K562 (cell line): Measurements from ENCODE around the gene RARS1. TPM values are rescaled to one million over a fixed set of nuclear protein-coding genes. Genes with fewer than 3 reads are reported as not detected.

Experiments
- ARID3A ChIP-seq: IDR thresholded peaks from 2 replicates; pipeline ENCODE4 v1.6.1; 2012; ENCODE audit warnings: low read depth, low read length, improper control_type of control experiment, borderline replicate concordance
- EHMT2 ChIP-seq: fragments of 450-650 bp; IDR thresholded peaks from 2 replicates; pipeline ENCODE4 v1.6.1; 2018; ENCODE audit warnings: antibody characterized with exemption
- RBM14 ChIP-seq: fragments of 200-400 bp; formaldehyde crosslinking; IDR thresholded peaks from 2 replicates; pipeline ENCODE4 v1.6.1; 2018; ENCODE audit warnings: low read depth, mild to moderate bottlenecking, low read length, moderate library complexity, borderline replicate concordance; ENCODE audit not compliant: insufficient read depth
- SP1 ChIP-seq: sonication (generic); formaldehyde crosslinking; IDR thresholded peaks from 2 replicates; pipeline ENCODE4 v1.8.1; 2022; ENCODE audit warnings: mild to moderate bottlenecking, missing genetic modification reagents
- TARDBP ChIP-seq: fragments of 450-650 bp; IDR thresholded peaks from 2 replicates; pipeline ENCODE4 v1.6.1; 2016
- TRIM24 ChIP-seq, 2 experiments: fragments of 450-650 bp; IDR thresholded peaks; 2 replicates each; pipeline ENCODE4 v1.6.1; 2016
- ZBTB1 ChIP-seq: sonication (generic); formaldehyde crosslinking; IDR thresholded peaks from 2 replicates; pipeline ENCODE4 v1.8.1; 2023; ENCODE audit warnings: missing genetic modification reagents, low read depth, mild to moderate bottlenecking, borderline replicate concordance
- ZNF124 ChIP-seq: sonication (generic); formaldehyde crosslinking; IDR thresholded peaks from 2 replicates; pipeline ENCODE4 v1.8.1; 2022; ENCODE audit warnings: missing genetic modification reagents
- ZNF318 ChIP-seq, 2 experiments: fragments of 450-650 bp; IDR thresholded peaks; 2 replicates each; pipeline ENCODE4 v1.6.1; 2016; ENCODE audit warnings: mild to moderate bottlenecking in 2 of 2, borderline replicate concordance in 1 of 2, low read depth in 1 of 2, moderate library complexity in 1 of 2
- polyA plus RNA-seq, 8 experiments: library from polyadenylated mRNA; depleted of rRNA in 4 of 8; stranded (reverse) in 5 of 8; unstranded in 3 of 8; fragments of >200 nt; fragmentation: Nextera tagmentation in 2 of 8; fragmentation: Illumina TruSeq in 1 of 8; extraction: Ambion mirVana in 2 of 8; extraction: Trizol in 1 of 8; gene quantifications; 2 replicates each; pipeline versions ENCODE4 v1.2.1 to v1.2.3, GENCODE V29; 2011 to 2014; ENCODE audit warnings: inconsistent platforms in 1 of 8, missing spikeins in 1 of 8
- total RNA-seq, 7 experiments: library from RNA; depleted of rRNA in 6 of 7; stranded (reverse); fragments of >200 nt in 6 of 7; fragmentation: Illumina TruSeq in 2 of 7; extraction: Trizol in 2 of 7; gene quantifications; 2 replicates each; pipeline versions ENCODE4 v1.2.1 to v1.2.3, GENCODE V29; 2011 to 2021; ENCODE audit warnings: low replicate concordance in 1 of 7
- TF ChIP-seq, protein P1 (sequence below): sonication (generic); formaldehyde crosslinking; IDR thresholded peaks from 2 replicates; pipeline ENCODE4 v1.8.0; 2022; ENCODE audit warnings: mild to moderate bottlenecking, low read depth, missing genetic modification reagents
- TF ChIP-seq, protein P2 (sequence below): sonication (generic); formaldehyde crosslinking; IDR thresholded peaks from 2 replicates; pipeline ENCODE4 v1.8.0; 2023; ENCODE audit warnings: mild to moderate bottlenecking, missing genetic modification reagents

RARS1 gene
- total and polyA plus RNA-seq, 9 of the 15 experiments (the other 6 are each of a cell fraction or from before 2014, with no cell fraction given): 109 to 196 (median 139) TPM

- TF ChIP-seq ZNF318 (IDR thresholded peaks at IDR 0.05; ENCODE audit: borderline replicate concordance in 1 of 2, low read depth in 1 of 2) (no peak), EHMT2 (peak; percentile 84; the same call in 1 of the 2 replicates), ZBTB1 (peak; percentile 46; the same call in 1 of the 2 replicates), ARID3A (no peak), RBM14 (no peak), TRIM24 (IDR thresholded peaks at IDR 0.05) (peak in 1 of 2 experiments; percentile 42; a peak in 1 of 4 replicates), TARDBP (no peak), SP1 (peak; percentile 57; the same call in 1 of the 2 replicates), ZNF124 (no peak)
- TF ChIP-seq, protein P1, sequence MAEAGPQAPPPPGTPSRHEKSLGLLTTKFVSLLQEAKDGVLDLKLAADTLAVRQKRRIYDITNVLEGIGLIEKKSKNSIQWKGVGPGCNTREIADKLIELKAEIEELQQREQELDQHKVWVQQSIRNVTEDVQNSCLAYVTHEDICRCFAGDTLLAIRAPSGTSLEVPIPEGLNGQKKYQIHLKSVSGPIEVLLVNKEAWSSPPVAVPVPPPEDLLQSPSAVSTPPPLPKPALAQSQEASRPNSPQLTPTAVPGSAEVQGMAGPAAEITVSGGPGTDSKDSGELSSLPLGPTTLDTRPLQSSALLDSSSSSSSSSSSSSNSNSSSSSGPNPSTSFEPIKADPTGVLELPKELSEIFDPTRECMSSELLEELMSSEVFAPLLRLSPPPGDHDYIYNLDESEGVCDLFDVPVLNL (CRISPR knock-in tag): no peak
- TF ChIP-seq, protein P2, sequence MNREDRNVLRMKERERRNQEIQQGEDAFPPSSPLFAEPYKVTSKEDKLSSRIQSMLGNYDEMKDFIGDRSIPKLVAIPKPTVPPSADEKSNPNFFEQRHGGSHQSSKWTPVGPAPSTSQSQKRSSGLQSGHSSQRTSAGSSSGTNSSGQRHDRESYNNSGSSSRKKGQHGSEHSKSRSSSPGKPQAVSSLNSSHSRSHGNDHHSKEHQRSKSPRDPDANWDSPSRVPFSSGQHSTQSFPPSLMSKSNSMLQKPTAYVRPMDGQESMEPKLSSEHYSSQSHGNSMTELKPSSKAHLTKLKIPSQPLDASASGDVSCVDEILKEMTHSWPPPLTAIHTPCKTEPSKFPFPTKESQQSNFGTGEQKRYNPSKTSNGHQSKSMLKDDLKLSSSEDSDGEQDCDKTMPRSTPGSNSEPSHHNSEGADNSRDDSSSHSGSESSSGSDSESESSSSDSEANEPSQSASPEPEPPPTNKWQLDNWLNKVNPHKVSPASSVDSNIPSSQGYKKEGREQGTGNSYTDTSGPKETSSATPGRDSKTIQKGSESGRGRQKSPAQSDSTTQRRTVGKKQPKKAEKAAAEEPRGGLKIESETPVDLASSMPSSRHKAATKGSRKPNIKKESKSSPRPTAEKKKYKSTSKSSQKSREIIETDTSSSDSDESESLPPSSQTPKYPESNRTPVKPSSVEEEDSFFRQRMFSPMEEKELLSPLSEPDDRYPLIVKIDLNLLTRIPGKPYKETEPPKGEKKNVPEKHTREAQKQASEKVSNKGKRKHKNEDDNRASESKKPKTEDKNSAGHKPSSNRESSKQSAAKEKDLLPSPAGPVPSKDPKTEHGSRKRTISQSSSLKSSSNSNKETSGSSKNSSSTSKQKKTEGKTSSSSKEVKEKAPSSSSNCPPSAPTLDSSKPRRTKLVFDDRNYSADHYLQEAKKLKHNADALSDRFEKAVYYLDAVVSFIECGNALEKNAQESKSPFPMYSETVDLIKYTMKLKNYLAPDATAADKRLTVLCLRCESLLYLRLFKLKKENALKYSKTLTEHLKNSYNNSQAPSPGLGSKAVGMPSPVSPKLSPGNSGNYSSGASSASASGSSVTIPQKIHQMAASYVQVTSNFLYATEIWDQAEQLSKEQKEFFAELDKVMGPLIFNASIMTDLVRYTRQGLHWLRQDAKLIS (CRISPR knock-in tag): no peak; the same call in 1 of the 2 replicates
These were observed at the start of gene RARS1 (continued) for GRCh38 chr5:168486136-168486879.
